VCaP (cell line): ENCODE measurements around the gene APBB3.
"Not testable (repeated sequence)": the region's sequence is repeated elsewhere in the genome, so short reads cannot be mapped to it uniquely, and the experiment has no call there.

Source experiments
- H3K27ac ChIP-seq: fragments of 450-650 bp; 2 replicates; pipeline ENCODE4 v1.5.1; 2017
- TF ChIP-seq, protein P1 (sequence below): fragments of 450-650 bp; conservative IDR thresholded peaks from 2 replicates; pipeline ENCODE4 v1.5.1; 2017; ENCODE audit warnings: mild to moderate bottlenecking, moderate library complexity

The APBB3 gene, protein sequence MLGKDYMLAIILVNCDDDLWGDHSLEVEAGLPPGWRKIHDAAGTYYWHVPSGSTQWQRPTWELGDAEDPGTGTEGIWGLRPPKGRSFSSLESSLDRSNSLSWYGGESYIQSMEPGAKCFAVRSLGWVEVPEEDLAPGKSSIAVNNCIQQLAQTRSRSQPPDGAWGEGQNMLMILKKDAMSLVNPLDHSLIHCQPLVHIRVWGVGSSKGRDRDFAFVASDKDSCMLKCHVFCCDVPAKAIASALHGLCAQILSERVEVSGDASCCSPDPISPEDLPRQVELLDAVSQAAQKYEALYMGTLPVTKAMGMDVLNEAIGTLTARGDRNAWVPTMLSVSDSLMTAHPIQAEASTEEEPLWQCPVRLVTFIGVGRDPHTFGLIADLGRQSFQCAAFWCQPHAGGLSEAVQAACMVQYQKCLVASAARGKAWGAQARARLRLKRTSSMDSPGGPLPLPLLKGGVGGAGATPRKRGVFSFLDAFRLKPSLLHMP

DNA sequence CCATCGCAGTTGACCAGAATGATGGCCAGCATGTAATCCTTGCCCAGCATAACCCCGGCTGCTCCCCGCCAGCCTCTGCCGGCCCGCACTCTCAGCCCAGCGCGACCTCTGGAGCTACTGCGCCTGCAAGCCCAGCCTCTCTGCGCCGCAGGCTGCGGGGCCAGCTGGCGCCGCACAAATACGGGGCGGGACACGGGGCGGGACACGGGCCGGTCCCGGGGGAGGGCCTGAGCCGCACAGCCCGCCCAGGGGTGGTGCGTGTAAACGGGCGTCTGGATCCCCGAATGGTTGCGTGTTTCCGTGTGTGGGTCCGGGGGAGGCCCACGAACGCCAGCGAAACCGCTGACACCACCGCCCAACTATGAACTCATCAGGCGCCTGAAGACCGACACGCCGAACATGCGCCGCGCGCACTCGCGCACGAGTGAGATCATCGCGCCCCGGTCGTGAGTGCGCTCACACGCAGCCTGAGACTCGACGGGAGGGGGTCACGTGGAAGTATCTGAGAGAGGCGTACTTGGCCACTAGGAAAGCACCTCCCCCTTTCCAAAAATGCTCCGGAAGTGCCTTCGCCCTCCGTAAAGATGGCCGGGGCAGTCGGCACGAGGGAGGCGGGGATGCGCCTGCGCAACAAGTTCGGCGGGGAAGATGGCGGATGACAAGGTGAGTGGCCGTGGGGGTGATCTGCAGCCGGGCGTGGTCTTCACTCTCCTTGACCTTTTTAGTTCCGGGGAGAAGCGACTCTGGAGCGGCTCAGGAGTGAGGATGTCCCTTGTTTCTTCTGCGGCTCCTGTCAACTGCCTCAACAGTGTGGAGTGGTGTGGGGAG lies at the start of gene APBB3, which contains the start of gene SLC35A4:
Gene APBB3 (minus strand): TSS at position 403 of the 828 bp plus-strand sequence. CDS start 353 bp downstream, at position 50.
Gene SLC35A4 (plus strand): TSS at position 633 of the 828 bp plus-strand sequence. CDS start 2,342 bp downstream, outside the sequence.
- peak within 1 kb of the TSS; percentile 85 for H3K27ac ChIP-seq
- TF ChIP-seq, protein P1, sequence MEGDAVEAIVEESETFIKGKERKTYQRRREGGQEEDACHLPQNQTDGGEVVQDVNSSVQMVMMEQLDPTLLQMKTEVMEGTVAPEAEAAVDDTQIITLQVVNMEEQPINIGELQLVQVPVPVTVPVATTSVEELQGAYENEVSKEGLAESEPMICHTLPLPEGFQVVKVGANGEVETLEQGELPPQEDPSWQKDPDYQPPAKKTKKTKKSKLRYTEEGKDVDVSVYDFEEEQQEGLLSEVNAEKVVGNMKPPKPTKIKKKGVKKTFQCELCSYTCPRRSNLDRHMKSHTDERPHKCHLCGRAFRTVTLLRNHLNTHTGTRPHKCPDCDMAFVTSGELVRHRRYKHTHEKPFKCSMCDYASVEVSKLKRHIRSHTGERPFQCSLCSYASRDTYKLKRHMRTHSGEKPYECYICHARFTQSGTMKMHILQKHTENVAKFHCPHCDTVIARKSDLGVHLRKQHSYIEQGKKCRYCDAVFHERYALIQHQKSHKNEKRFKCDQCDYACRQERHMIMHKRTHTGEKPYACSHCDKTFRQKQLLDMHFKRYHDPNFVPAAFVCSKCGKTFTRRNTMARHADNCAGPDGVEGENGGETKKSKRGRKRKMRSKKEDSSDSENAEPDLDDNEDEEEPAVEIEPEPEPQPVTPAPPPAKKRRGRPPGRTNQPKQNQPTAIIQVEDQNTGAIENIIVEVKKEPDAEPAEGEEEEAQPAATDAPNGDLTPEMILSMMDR: no peak

DNA sequence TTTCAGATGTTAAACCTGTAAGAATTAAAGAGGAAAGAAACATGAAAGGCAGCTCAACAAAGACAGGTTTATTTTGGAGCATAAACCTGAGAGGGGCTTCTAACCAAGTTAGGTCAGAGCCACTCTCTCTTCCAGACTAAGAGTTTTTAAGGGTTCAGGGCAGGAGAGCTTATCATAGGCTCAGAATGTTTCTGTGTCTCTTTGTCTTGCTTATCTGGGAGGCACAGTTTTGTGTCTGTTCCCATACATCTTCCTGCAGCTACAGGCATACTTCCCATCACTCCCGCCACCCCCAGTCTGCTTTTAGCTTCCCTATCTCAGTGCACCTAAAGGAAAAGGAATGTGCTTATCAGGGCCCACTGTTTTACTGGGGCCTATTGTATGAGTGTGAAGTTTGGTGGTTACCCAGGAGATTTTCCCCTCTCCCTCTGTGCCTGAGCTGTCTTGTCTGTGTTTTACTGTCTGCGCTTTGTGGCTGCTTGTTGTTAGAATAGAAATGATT lies 46.7 kb upstream of the APBB3 start:
- no peak overlapping the region for H3K27ac ChIP-seq
- TF ChIP-seq, protein P1: no peak

DNA sequence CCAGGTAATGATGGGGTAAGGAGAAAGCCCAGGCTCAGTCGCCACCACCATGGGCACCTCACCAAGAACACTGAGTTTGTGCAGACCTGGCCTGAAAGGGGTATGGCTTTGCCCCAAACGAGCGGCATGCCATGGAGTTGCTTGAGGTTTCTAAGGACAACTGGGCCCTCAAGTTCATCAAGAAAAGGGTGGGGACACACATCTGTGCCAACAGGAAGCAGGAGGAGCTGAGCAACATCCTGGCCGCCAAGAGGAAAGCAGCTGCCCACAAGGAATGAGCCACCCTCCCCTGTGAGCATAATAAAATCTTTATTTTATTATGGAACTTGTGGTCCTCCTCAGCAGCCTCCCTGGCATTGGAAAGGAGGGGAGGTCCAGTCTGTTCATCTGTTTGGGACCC lies 44.7 kb upstream of the APBB3 start:
- TF ChIP-seq, protein P1: no peak
- no peak overlapping the region for H3K27ac ChIP-seq

DNA sequence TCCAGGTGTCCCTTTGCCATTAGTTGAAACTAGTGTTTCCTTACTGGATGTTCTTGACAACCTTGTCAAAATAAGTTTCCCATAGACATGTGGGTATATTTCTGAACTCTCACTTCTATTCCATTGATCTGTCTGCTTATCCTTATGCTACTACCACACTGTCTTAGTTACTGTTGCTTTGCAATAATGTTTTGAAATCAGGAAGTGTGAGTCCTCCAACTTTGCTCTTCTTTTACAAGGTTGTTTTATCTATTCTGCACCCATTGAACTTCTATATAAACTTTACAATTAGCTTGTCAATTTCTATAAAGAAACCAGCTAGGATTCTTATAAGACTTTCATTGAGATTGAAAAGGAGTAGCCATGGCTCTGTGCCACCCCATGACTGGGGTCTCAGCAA lies 44.3 kb upstream of the APBB3 start:
- TF ChIP-seq, protein P1: no peak
- no peak overlapping the region for H3K27ac ChIP-seq

DNA sequence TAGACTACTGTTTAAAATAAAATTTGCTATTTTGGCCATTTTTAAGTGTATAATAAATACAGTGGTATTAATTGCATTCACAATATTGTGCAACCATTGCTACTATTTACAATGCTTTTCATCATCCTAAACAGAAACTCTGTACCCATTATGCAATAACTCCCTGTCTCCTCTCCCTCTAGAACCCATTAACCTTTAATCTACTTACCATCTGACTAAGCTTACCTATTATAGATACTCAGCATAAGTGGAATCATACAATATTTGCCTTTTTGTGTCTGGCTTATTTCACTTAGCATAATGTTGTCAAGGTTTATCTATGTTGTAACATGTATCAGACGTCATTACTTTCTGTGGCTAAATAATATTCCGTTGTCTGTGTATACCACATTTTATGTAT lies 42.6 kb upstream of the APBB3 start:
- TF ChIP-seq, protein P1: no peak
- H3K27ac ChIP-seq: no peak overlapping the region

DNA sequence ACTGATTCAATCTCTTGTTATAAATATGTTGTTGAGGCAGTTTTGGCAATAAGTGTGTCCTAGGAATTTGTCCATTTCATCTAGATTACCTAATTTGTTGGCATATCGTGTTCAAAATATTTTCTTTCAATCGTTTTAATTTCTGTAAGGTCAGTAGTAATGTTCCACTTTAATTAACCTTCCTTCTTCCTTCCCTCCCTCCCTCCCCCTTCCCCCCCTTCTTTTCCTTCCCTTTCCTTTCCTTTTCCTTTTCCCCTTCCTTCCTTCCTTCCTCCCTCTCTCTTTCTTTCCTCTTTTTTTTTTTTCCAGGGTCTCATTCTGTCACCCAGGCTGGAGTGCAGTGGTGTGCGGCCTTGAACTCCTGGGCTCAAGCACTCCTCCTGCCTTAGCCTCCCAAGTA lies 41.5 kb upstream of the APBB3 start:
- no peak overlapping the region for H3K27ac ChIP-seq
- TF ChIP-seq, protein P1: no peak

DNA sequence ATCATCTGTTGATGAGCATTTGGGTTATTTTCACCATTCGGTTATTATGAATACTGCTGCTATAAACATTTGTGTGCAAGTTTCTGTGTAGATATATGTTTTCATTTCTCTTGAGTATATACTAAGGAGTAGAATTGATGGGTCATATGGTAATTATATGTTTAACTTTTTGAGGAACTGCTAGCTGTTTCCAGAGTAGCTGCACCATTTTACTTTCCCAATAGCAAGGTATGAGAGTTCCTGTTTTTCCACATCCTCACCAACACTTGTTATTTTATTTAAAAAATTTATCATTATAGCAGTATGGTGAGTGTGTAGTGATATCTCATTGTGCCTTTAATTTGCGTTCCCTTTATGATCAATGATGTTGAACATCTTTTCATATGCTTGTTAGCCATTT lies 39.3 kb upstream of the APBB3 start:
- no peak overlapping the region for H3K27ac ChIP-seq
- TF ChIP-seq, protein P1: no peak

DNA sequence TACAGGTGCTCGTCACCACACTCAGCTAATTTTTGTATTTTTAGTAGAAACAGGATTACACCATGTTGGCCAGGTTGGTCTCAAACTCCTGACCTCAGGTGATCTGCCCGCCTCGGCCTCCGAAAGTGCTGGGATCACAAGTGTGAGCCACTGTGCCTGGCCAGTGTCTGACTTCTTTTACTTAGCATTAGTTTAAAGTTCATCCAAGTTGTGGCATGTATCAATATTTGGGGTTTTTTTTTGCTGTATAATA lies 39.0 kb upstream of the APBB3 start:
- not testable (repeated sequence) for H3K27ac ChIP-seq
